ENCODE results near the gene ENO4. TPM values are rescaled to one million over a fixed set of nuclear protein-coding genes. Genes with fewer than 3 reads are reported as not detected.

Gene ENO4
- total and polyA plus RNA-seq, 10 of the 15 experiments (the other 5 are each of a cell fraction or from before 2014, with no cell fraction given), result 0.12 to 0.37 (median 0.18) TPM; not detected in 7

DNA sequence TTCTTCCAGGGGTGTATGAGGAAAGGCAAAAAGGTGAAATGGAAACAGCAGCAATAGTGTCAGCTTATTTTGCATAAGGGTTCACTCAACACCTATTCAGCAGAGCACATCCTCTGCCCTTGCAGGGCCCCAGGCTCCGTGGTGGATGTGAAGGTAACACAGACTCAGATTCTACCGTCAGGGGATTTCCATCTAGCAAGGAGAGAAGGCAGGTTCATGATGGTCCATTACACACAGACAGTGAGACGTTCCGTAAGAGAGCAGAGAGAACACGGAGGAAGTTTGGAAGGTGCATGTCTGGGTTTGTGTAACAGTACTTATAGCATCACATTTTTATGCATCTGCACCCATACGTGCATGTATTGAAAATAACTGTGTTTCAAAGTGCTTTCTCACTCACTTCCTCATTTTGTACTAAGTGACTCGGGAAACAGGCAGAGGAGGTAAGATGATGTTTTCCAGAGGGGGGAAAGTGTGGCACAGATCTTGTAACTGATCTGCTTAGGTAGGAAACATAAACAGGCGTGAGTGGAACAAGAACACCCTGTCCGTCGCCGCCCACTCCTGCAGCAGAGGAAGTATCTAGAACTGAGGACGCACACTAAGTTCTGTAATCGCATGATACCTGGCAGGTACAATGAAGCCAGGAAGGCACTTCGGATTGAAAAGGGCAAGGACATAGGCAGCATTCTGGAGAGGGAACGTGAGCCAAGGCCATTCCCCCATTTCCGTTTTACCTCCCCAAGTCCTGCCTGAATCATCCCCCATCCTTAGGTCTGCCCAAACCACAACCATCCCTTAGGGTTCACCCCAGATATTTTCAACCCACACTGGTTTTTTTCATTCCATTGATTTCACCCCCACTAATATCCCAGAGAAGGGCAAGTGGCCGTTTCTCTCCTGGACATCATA, 1.0 kb upstream of the ENO4 start (continued):
- TF ChIP-seq, protein P1, sequence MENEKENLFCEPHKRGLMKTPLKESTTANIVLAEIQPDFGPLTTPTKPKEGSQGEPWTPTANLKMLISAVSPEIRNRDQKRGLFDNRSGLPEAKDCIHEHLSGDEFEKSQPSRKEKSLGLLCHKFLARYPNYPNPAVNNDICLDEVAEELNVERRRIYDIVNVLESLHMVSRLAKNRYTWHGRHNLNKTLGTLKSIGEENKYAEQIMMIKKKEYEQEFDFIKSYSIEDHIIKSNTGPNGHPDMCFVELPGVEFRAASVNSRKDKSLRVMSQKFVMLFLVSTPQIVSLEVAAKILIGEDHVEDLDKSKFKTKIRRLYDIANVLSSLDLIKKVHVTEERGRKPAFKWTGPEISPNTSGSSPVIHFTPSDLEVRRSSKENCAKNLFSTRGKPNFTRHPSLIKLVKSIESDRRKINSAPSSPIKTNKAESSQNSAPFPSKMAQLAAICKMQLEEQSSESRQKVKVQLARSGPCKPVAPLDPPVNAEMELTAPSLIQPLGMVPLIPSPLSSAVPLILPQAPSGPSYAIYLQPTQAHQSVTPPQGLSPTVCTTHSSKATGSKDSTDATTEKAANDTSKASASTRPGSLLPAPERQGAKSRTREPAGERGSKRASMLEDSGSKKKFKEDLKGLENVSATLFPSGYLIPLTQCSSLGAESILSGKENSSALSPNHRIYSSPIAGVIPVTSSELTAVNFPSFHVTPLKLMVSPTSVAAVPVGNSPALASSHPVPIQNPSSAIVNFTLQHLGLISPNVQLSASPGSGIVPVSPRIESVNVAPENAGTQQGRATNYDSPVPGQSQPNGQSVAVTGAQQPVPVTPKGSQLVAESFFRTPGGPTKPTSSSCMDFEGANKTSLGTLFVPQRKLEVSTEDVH (IDR thresholded peaks at IDR 0.05; ENCODE audit: low read depth, partially characterized antibody), result no peak
- TF ChIP-seq FOXM1 (IDR thresholded peaks at IDR 0.05; ENCODE audit: low read depth, low read length), result 0 out of 2 replicates have a peak, but pooled peaks have one; percentile 35
- TF ChIP-seq FOXK2 (IDR thresholded peaks at IDR 0.05), result no peak
- no peak for TF ChIP-seq TCF3 (IDR thresholded peaks at IDR 0.05; ENCODE audit: borderline replicate concordance, insufficient read depth, low read depth, low read length)
- no peak for TF ChIP-seq HDAC6 (IDR thresholded peaks at IDR 0.05; ENCODE audit: unreplicated experiment)
- TF ChIP-seq CREM (IDR thresholded peaks at IDR 0.05; ENCODE audit: low read depth), result peak; percentile 35; the same call in 1 of the 2 replicates
- TF ChIP-seq TAF1 (IDR thresholded peaks at IDR 0.05; ENCODE audit: borderline replicate concordance, low read depth, low read length), result 0 out of 2 replicates have a peak, but pooled peaks have one; percentile 36
- TF ChIP-seq ZNF207 (IDR thresholded peaks at IDR 0.05; ENCODE audit: borderline replicate concordance), result no peak
- no peak for TF ChIP-seq PAX8 (IDR thresholded peaks at IDR 0.05)
- TF ChIP-seq BCL11A (IDR thresholded peaks at IDR 0.05; ENCODE audit: low read depth, low read length), result no peak
- TF ChIP-seq ESRRA (IDR thresholded peaks at IDR 0.05; ENCODE audit: low read length), result no peak
- TF ChIP-seq, protein P2, sequence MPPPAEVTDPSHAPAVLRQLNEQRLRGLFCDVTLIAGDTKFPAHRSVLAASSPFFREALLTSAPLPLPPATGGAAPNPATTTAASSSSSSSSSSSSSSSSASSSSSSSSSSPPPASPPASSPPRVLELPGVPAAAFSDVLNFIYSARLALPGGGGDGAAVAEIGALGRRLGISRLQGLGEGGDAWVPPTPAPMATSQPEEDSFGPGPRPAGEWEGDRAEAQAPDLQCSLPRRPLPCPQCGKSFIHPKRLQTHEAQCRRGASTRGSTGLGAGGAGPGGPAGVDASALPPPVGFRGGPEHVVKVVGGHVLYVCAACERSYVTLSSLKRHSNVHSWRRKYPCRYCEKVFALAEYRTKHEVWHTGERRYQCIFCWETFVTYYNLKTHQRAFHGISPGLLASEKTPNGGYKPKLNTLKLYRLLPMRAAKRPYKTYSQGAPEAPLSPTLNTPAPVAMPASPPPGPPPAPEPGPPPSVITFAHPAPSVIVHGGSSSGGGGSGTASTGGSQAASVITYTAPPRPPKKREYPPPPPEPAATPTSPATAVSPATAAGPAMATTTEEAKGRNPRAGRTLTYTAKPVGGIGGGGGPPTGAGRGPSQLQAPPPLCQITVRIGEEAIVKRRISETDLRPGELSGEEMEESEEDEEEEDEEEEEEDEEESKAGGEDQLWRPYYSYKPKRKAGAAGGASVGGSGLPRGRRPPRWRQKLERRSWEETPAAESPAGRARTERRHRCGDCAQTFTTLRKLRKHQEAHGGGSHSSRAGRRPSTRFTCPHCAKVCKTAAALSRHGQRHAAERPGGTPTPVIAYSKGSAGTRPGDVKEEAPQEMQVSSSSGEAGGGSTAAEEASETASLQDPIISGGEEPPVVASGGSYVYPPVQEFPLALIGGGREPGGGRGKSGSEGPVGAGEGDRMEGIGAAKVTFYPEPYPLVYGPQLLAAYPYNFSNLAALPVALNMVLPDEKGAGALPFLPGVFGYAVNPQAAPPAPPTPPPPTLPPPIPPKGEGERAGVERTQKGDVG (CRISPR knock-in tag; IDR thresholded peaks at IDR 0.05), result no peak
